GM23248 (cell line): ENCODE results near the gene ST6GALNAC3. TPM values are rescaled to one million over a fixed set of nuclear protein-coding genes. Genes with fewer than 3 reads are reported as not detected.

Experiments used
- DNase-seq: peaks from one replicate; pipeline ENCODE4 v3.0.0-alpha.2; 2015
- H2AFZ ChIP-seq: fragments of 200-600 bp; sonication (generic); 2 replicates; pipeline ENCODE4 v1.6.1; 2016; ENCODE audit warnings: antibody characterized with exemption
- H3F3A ChIP-seq: fragments of 200-600 bp; sonication (generic); 2 replicates; pipeline ENCODE4 v1.6.1; 2016; ENCODE audit warnings: mild to moderate bottlenecking, antibody characterized with exemption, mixed run types; ENCODE audit not compliant: insufficient read depth
- H3K27ac ChIP-seq: fragments of 200-600 bp; sonication (generic); 2 replicates; pipeline ENCODE4 v1.5.1; 2016; ENCODE audit warnings: mild to moderate bottlenecking
- H3K27me3 ChIP-seq: fragments of 200-600 bp; sonication (generic); replicated peaks from 2 replicates; pipeline ENCODE4 v1.6.1; 2016; ENCODE audit warnings: mild to moderate bottlenecking; ENCODE audit not compliant: insufficient read depth
- H3K36me3 ChIP-seq: fragments of 200-600 bp; sonication (generic); 2 replicates; pipeline ENCODE4 v1.6.1; 2016; ENCODE audit warnings: low read depth, mild to moderate bottlenecking
- H3K4me1 ChIP-seq: fragments of 200-600 bp; sonication (generic); 2 replicates; pipeline ENCODE4 v1.6.1; 2016; ENCODE audit warnings: mild to moderate bottlenecking; ENCODE audit not compliant: insufficient read depth
- H3K4me2 ChIP-seq: fragments of 200-600 bp; sonication (generic); one replicate; pipeline ENCODE4 v1.6.1; 2016; ENCODE audit warnings: mild to moderate bottlenecking; ENCODE audit not compliant: unreplicated experiment
- H3K4me3 ChIP-seq: fragments of 200-600 bp; sonication (generic); 2 replicates; pipeline ENCODE4 v1.5.1; 2016; ENCODE audit warnings: mild to moderate bottlenecking
- H3K79me2 ChIP-seq: fragments of 200-600 bp; sonication (generic); 2 replicates; pipeline ENCODE4 v1.6.1; 2016; ENCODE audit warnings: mild to moderate bottlenecking; ENCODE audit not compliant: insufficient read depth
- H3K9ac ChIP-seq: fragments of 200-600 bp; sonication (generic); 2 replicates; pipeline ENCODE4 v1.6.1; 2016; ENCODE audit warnings: mild to moderate bottlenecking
- H3K9me2 ChIP-seq: fragments of 200-600 bp; sonication (generic); 2 replicates; pipeline ENCODE4 v1.6.1; 2016; ENCODE audit warnings: mixed run types, mild to moderate bottlenecking, moderate library complexity; ENCODE audit not compliant: insufficient read depth
- H3K9me3 ChIP-seq: fragments of 200-600 bp; sonication (generic); one replicate; pipeline ENCODE4 v1.6.1; 2017; ENCODE audit warnings: low read depth
- H4K20me1 ChIP-seq: fragments of 200-600 bp; sonication (generic); 2 replicates; pipeline ENCODE4 v1.6.0; 2016; ENCODE audit not compliant: insufficient read depth
- EZH2 ChIP-seq: fragments of 200-600 bp; sonication (generic); IDR thresholded peaks from 2 replicates; pipeline ENCODE4 v1.6.1; 2018; ENCODE audit warnings: antibody characterized with exemption, mild to moderate bottlenecking; ENCODE audit not compliant: insufficient read depth, poor library complexity, severe bottlenecking
- EZH2phosphoT487 ChIP-seq: fragments of 200-600 bp; sonication (generic); IDR thresholded peaks from 2 replicates; pipeline ENCODE4 v1.6.1; 2018; ENCODE audit warnings: antibody characterized with exemption, moderate library complexity, mild to moderate bottlenecking, low read depth; ENCODE audit not compliant: insufficient read depth
- WGBS, 2 experiments: methylation state at CpG; one replicate each; pipeline ENCODE4 v1.1.6; 2015 to 2017; ENCODE audit warnings: low lambda C conversion rate in 2 of 2, low coverage in 1 of 2; ENCODE audit errors: missing lambda C conversion rate in 2 of 2; 5-methylcytosine and 5-hydroxymethylcytosine counted together
- in situ Hi-C: fragments of 300-500 bp; cut with MboI; formaldehyde crosslinking; loops from 2 replicates; pipeline ENCODE4 v1.15.0; 2020
- polyA plus RNA-seq: library from polyadenylated mRNA; unstranded; fragments of >200 nt; fragmentation: Nextera tagmentation; extraction: Ambion mirVana; gene quantifications from 2 replicates; pipeline ENCODE4 v1.2.1, GENCODE V29; 2016
- total RNA-seq: library from RNA; depleted of rRNA; stranded (reverse); fragments of >200 nt; shearing (Covaris generic); gene quantifications from 2 replicates; pipeline ENCODE4 v1.2.3, GENCODE V29; 2014

The ST6GALNAC3 gene
- total and polyA plus RNA-seq, 2 experiments from 2014 or later = not detected

- H3K9ac ChIP-seq = no peak overlapping the region
- H3K36me3 ChIP-seq = no peaks in the 10 kb centered on the region
- TF ChIP-seq EZH2 (no peak), EZH2phosphoT487 (no peak)
- no peaks in the 10 kb centered on the region for H4K20me1 ChIP-seq
- H3K27ac ChIP-seq = no peak overlapping the region
- in situ Hi-C loops = no loop called here
- DNase-seq = no peak
- no peaks in the 10 kb centered on the region for H3F3A ChIP-seq
- H3K4me2 ChIP-seq = no peak overlapping the region
- H3K27me3 ChIP-seq = peaks cover 5% of the 10 kb centered on the region; the same call in 1 of the 2 replicates
- no peaks in the 10 kb centered on the region for H3K4me1 ChIP-seq
- no peak overlapping the region for H3K4me3 ChIP-seq
- WGBS, 2 experiments = 54 to 61% methylated on average over 4 of the region's 4 CpGs
- H2AFZ ChIP-seq = no peak overlapping the region
- H3K9me2 ChIP-seq = no peaks in the 10 kb centered on the region
- no peaks in the 10 kb centered on the region for H3K9me3 ChIP-seq
- H3K79me2 ChIP-seq = no peaks in the 10 kb centered on the region
Observed at GRCh38 chr1:76669131-76669530, 594.6 kb downstream of the ST6GALNAC3 start.

GRCh38 chr1:76669624-76670315 lies 595.2 kb downstream of the ST6GALNAC3 start:
- H4K20me1 ChIP-seq = no peaks in the 10 kb centered on the region
- H2AFZ ChIP-seq = no peak overlapping the region
- H3F3A ChIP-seq = no peaks in the 10 kb centered on the region
- 23 to 37% methylated on average over 3 of the region's 3 CpGs for WGBS, 2 experiments
- no peaks in the 10 kb centered on the region for H3K79me2 ChIP-seq
- DNase-seq = no peak
- peaks cover 5% of the 10 kb centered on the region; the same call in 1 of the 2 replicates for H3K27me3 ChIP-seq
- no peaks in the 10 kb centered on the region for H3K9me3 ChIP-seq
- H3K4me1 ChIP-seq = no peaks in the 10 kb centered on the region
- H3K27ac ChIP-seq = no peak overlapping the region
- no peaks in the 10 kb centered on the region for H3K9me2 ChIP-seq
- in situ Hi-C loops = no loop called here
- H3K36me3 ChIP-seq = no peaks in the 10 kb centered on the region
- H3K9ac ChIP-seq = no peak overlapping the region
- H3K4me3 ChIP-seq = no peak overlapping the region
- no peak overlapping the region for H3K4me2 ChIP-seq
- no peak for TF ChIP-seq EZH2
- no peak for TF ChIP-seq EZH2phosphoT487

- Histone ChIP-seq H2AFZ (no peak overlapping the region), H3K9me3 (no peaks in the 10 kb centered on the region), H3K9ac (no peak overlapping the region), H3K9me2 (no peaks in the 10 kb centered on the region), H3K79me2 (no peaks in the 10 kb centered on the region), H3F3A (no peaks in the 10 kb centered on the region), H4K20me1 (no peaks in the 10 kb centered on the region), H3K27ac (no peak overlapping the region), H3K27me3 (no peaks in the 10 kb centered on the region), H3K36me3 (no peaks in the 10 kb centered on the region), H3K4me2 (no peak overlapping the region), H3K4me1 (0 out of 2 replicates have a peak, but pooled peaks cover 3% of the 10 kb centered on the region), H3K4me3 (no peak overlapping the region)
- TF ChIP-seq EZH2phosphoT487 (no peak), EZH2 (no peak)
- WGBS, 2 experiments = 84 to 88% methylated on average over 3 of the region's 3 CpGs
- DNase-seq = no peak
- in situ Hi-C loops = no loop called here
Observed at GRCh38 chr1:76674689-76675210, 600.2 kb downstream of the ST6GALNAC3 start.

- Histone ChIP-seq H3K4me2 (no peak overlapping the region), H3K9ac (no peak overlapping the region), H3K36me3 (no peaks in the 10 kb centered on the region), H3K27me3 (no peaks in the 10 kb centered on the region), H3K9me3 (no peaks in the 10 kb centered on the region), H2AFZ (no peak overlapping the region), H3K79me2 (no peaks in the 10 kb centered on the region), H3K27ac (no peak overlapping the region), H3K4me1 (0 out of 2 replicates have a peak, but pooled peaks cover 3% of the 10 kb centered on the region), H3K9me2 (no peaks in the 10 kb centered on the region), H4K20me1 (no peaks in the 10 kb centered on the region), H3F3A (no peaks in the 10 kb centered on the region), H3K4me3 (no peak overlapping the region)
- TF ChIP-seq EZH2 (no peak), EZH2phosphoT487 (no peak)
- DNase-seq = no peak
- 39% methylated on average over 5 of the region's 5 CpGs for WGBS, 2 experiments
- in situ Hi-C loops = no loop called here
Observed at GRCh38 chr1:76677416-76678405, 603.2 kb downstream of the ST6GALNAC3 start.
